ENCODE measurements around the gene IL22RA1.

IL22RA1 gene

DNA sequence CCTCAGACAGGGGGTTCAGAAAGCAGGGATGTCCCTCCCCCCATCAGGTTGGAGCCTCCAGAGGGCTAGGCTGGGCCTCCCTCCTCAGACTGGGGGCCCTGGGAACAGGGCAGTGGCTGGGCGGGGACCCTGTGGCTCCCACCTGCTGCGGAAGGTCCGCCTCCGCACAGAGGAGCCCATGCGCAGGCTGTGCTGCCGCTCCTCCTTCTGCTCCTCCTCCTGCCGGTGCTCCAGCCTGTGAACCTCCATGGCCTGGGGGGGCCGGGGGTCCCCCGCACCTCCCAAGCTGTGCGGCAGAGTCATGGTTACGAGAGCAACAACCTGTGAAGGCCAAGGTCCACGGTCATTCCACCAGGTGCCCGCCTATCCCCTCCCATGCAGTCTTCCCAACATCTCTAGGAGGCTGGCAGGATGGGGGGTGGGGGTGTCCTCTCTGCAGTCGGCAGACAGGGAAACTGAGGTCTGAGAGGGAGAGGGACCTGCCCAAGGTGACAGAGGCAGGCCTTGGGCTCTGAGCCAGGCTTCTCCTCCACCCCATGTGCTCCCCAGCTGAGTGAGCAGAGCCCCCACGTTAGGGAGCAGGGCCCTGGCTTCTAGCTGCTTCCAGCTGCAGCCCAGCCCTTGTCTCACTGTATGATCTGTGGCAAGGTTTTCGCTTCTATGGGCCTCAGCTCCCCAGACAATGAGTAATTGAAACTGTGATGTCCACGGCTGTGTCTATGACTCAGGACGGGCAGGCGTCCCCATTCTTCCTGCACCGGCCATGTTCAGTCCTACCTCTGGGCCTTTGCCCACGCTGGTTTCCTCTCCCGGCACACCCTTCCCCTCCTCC lies 34.4 kb downstream of the IL22RA1 start:
- in situ Hi-C loops (cut with HindIII; ENCODE audit: low sequenced_read_pairs) = no loop called here
- TF ChIP-seq, protein P1, sequence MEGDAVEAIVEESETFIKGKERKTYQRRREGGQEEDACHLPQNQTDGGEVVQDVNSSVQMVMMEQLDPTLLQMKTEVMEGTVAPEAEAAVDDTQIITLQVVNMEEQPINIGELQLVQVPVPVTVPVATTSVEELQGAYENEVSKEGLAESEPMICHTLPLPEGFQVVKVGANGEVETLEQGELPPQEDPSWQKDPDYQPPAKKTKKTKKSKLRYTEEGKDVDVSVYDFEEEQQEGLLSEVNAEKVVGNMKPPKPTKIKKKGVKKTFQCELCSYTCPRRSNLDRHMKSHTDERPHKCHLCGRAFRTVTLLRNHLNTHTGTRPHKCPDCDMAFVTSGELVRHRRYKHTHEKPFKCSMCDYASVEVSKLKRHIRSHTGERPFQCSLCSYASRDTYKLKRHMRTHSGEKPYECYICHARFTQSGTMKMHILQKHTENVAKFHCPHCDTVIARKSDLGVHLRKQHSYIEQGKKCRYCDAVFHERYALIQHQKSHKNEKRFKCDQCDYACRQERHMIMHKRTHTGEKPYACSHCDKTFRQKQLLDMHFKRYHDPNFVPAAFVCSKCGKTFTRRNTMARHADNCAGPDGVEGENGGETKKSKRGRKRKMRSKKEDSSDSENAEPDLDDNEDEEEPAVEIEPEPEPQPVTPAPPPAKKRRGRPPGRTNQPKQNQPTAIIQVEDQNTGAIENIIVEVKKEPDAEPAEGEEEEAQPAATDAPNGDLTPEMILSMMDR (IDR thresholded peaks at IDR 0.05; ENCODE audit: low read depth, low read length) = no peak
- no peak overlapping the region for H3K4me3 ChIP-seq (ENCODE audit: low read depth, low read length)
- peak; percentile 92 for DNase-seq (ENCODE audit: low read depth, low spot score)

DNA sequence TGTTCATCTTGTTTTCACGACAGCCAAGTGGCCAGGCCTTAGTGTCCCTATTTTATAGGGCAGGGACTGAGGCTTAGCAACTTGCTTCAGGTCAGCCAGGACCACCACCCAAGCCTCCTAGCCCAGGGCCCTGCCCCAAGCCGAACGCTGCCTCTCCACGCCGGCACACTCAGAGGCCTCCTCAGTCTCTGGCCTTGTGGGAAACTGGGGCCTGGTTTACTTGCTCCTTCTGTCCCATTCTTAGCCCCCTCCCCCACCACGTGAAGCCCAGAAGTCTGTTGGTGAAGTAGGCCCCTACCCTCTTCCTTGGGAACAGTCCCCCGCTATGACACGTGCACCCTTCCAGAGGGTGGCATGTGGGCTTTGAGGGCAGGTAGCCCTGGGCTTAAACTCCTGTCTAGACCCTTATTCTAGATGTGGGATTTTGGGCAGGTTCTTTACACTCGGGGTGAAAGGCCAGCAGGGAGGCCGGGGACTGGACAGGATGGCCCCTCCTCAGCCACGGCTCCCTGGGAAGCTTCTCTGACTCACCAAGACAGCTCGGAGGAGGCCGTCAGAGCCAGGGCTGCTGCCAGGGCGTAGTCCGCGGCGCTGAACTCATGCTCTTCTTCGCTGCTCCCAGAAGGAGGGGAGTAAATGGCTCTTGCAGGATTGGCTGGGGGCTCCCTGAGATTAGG lies 35.3 kb downstream of the IL22RA1 start:
- peak; percentile 83 for DNase-seq (ENCODE audit: low read depth, low spot score)
- in situ Hi-C loops (cut with HindIII; ENCODE audit: low sequenced_read_pairs) = no loop called here
- TF ChIP-seq, protein P1 (IDR thresholded peaks at IDR 0.05; ENCODE audit: low read depth, low read length) = no peak
- H3K4me3 ChIP-seq (ENCODE audit: low read depth, low read length) = no peak overlapping the region

DNA sequence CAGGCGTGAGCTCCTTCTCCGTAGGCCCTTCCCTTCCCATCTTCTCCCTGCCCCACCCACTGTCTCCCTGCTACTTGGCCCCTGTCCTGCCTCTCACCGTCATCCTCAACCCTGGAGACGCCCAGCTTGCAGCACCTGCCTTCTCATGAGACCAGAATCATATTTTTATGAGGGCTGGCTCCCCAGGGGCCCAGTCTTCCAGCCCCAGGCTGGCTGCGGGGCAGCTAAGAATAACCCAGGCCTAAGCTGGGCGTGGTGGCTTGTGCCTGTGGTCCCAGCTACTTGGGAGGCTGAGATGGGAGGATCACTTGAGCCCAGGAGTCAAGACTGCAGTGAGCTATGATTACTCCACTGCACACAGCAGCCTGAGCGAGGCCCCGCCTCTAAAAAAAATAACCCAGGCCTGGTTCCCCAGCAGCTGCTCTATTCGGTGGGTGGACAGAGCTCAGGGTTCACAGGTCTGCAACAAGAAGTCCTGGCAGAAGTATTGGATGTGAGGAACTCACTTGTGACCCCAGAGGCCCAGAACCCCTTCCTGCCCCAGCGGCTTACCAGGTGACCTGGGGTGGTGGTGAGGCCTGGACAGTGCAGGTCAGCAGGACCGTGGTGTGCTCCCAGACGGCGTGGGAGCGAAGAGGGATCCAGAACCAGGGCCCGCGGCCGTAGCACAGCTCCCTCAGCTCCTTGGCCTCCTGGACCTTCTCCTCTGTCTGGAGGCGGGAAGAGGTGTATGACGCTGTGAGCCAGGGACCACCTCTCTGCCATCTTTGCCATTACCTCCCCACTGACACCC lies 37.4 kb downstream of the IL22RA1 start:
- TF ChIP-seq, protein P1 (IDR thresholded peaks at IDR 0.05; ENCODE audit: low read depth, low read length) = no peak
- no peak for DNase-seq (ENCODE audit: low read depth, low spot score)
- no peak overlapping the region for H3K4me3 ChIP-seq (ENCODE audit: low read depth, low read length)
- in situ Hi-C loops (cut with HindIII; ENCODE audit: low sequenced_read_pairs) = no loop called here

DNA sequence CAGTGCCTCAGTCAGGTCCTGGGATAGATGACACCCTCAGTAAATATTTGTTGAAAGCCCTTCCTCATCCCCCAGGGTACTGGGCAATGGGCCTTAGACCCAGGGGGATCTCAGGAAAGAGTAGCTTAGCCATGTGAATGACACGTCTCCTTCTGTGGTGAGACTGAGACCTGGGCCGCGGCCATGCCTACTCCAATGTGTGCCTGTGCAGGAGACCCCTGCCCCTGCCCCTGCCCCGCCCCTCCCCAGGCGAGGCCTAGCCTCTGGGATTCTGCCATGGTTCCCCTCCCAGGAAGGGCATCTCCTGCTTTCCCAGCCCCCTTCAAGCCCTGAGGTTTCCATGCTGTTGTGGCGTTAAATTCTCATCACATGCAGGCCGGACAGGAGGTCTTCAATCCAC lies 38.1 kb downstream of the IL22RA1 start:
- H3K4me3 ChIP-seq (ENCODE audit: low read depth, low read length) = no peak overlapping the region
- in situ Hi-C loops (cut with HindIII; ENCODE audit: low sequenced_read_pairs) = no loop called here
- no peak for DNase-seq (ENCODE audit: low read depth, low spot score)
- TF ChIP-seq, protein P1 (IDR thresholded peaks at IDR 0.05; ENCODE audit: low read depth, low read length) = no peak

DNA sequence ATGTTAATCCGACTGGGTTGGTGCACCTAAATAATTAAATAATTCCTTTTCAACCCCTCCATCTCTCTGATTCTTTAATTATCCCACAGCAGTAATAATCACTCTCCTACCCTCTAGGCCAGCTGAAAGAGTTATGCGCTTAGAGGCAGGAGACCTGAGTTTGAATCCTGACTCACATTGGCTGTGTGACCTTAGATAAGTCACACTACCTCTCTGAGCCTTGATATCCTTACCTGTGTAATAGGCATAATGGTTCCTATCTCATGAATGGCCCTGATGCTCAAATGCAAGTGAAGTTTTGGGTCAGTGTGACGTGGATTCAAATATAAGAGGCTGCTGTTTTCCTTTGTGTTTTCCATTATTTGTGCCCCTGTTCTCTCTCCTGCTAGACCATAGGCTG lies 39.1 kb downstream of the IL22RA1 start:
- in situ Hi-C loops (cut with HindIII; ENCODE audit: low sequenced_read_pairs) = no loop called here
- no peak overlapping the region for H3K4me3 ChIP-seq (ENCODE audit: low read depth, low read length)
- no peak for DNase-seq (ENCODE audit: low read depth, low spot score)
- TF ChIP-seq, protein P1 (IDR thresholded peaks at IDR 0.05; ENCODE audit: low read depth, low read length) = no peak

DNA sequence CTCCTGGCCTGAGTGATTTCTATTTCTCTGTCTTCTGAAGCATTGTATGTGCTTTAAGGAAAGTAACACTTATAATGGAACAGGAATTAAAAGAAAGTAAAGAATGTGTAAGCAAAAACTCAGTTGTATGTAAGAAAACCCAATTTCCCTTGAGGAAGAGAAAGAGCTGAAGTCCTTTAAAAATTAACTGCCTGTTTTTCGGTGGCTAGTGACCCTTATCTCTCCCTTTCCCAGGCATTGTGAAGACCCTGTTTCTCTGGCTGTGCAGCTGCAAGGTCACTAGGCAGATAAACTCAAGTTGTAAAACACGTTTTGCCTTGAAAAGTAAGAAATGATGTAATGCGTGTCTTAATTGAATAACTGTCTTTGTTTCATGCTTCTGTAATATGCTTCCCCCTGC lies 39.5 kb downstream of the IL22RA1 start:
- in situ Hi-C loops (cut with HindIII; ENCODE audit: low sequenced_read_pairs) = no loop called here
- TF ChIP-seq, protein P1 (IDR thresholded peaks at IDR 0.05; ENCODE audit: low read depth, low read length) = no peak
- H3K4me3 ChIP-seq (ENCODE audit: low read depth, low read length) = no peak overlapping the region
- DNase-seq (ENCODE audit: low read depth, low spot score) = no peak

All from astrocyte of the spinal cord (primary cell).